Peyer's patch (tissue), 4 donors: Measurements from ENCODE around the gene DOCK1. TPM values are rescaled to one million over a fixed set of nuclear protein-coding genes. Genes with fewer than 3 reads are reported as not detected.

Experiments
- DNase-seq, 3 donors: peaks; one replicate each; pipeline ENCODE4 v3.0.0-alpha.2; 2017 to 2019
- H3K27ac ChIP-seq, 4 donors: fragments of 200-600 bp; sonication (generic); one replicate each; pipeline ENCODE4 v1.5.1; 2016 to 2019
- H3K27me3 ChIP-seq, 2 donors: fragments of 200-600 bp; sonication (generic); one replicate each; pipeline ENCODE4 v1.5.1; 2019
- H3K36me3 ChIP-seq, 3 donors: fragments of 200-600 bp; sonication (generic); one replicate each; pipeline ENCODE4 v1.5.1; 2016 to 2019
- H3K4me1 ChIP-seq, 4 donors: fragments of 200-600 bp; sonication (generic); one replicate each; pipeline ENCODE4 v1.5.1; 2016 to 2019
- H3K4me3 ChIP-seq, 4 donors: fragments of 200-600 bp; sonication (generic); 1 replicate in 3 of 4; 2 replicates in 1 of 4; pipeline ENCODE4 v1.5.1; 2016 to 2019; ENCODE audit warnings: mild to moderate bottlenecking in 1 of 4
- H3K9me3 ChIP-seq, 4 donors: fragments of 200-600 bp; sonication (generic); one replicate each; pipeline ENCODE4 v1.5.1; 2016 to 2019; ENCODE audit warnings: mild to moderate bottlenecking in 1 of 4
- CTCF ChIP-seq, 6 experiments: fragments of 450-650 bp in 4 of 6; fragments of 200-600 bp in 2 of 6; sonication (generic) in 1 of 6; IDR thresholded peaks; one replicate each; pipeline ENCODE4 v1.5.1; 2017 to 2019; ENCODE audit warnings: antibody characterized with exemption in 6 of 6, mild to moderate bottlenecking in 3 of 6, moderate library complexity in 1 of 6
- POLR2A ChIP-seq, 2 donors: fragments of 450-650 bp; IDR thresholded peaks; one replicate each; pipeline ENCODE4 v1.5.1; 2017; ENCODE audit warnings: antibody characterized with exemption in 2 of 2, mild to moderate bottlenecking in 2 of 2, moderate library complexity in 2 of 2
- total RNA-seq, 4 donors: library from RNA; depleted of rRNA; stranded (reverse); fragments of >200 nt; gene quantifications; one replicate each; pipeline ENCODE4 v1.1.0, GENCODE V29; 2016

DOCK1 gene
- total RNA-seq, 4 donors from 2014 or later, result 42.0 to 117 (median 92.2) TPM

- Histone ChIP-seq H3K4me1 (no peaks in the 10 kb centered on the region), H3K27me3 (no peaks in the 10 kb centered on the region), H3K36me3 (peaks cover 0 to 52% (median 0%) of the 10 kb centered on the region in 3 donors), H3K9me3 (no peaks in the 10 kb centered on the region), H3K4me3 (no peak overlapping the region), H3K27ac (no peak overlapping the region)
- no peak for DNase-seq
- TF ChIP-seq CTCF (IDR thresholded peaks at IDR 0.05) (no peak), POLR2A (IDR thresholded peaks at IDR 0.05) (no peak)
Observed at GRCh38 chr10:126993208-126993607, 88.0 kb downstream of the DOCK1 start.

- H3K4me3 ChIP-seq, result no peak overlapping the region
- TF ChIP-seq POLR2A (IDR thresholded peaks at IDR 0.05) (no peak), CTCF (IDR thresholded peaks at IDR 0.05) (no peak)
- H3K9me3 ChIP-seq, result no peaks in the 10 kb centered on the region
- H3K27me3 ChIP-seq, result no peaks in the 10 kb centered on the region
- DNase-seq, result no peak
- no peak overlapping the region for H3K27ac ChIP-seq
- no peaks in the 10 kb centered on the region for H3K4me1 ChIP-seq
- peaks cover 0 to 62% (median 0%) of the 10 kb centered on the region in 3 donors for H3K36me3 ChIP-seq
Observed at GRCh38 chr10:126997801-126998590, 92.8 kb downstream of the DOCK1 start.

GRCh38 chr10:127000598-127000997, 95.4 kb downstream of the DOCK1 start:
- no peaks in the 10 kb centered on the region for H3K9me3 ChIP-seq
- no peaks in the 10 kb centered on the region for H3K4me1 ChIP-seq
- H3K27ac ChIP-seq, result no peak overlapping the region
- H3K36me3 ChIP-seq, result peaks cover 0 to 53% (median 0%) of the 10 kb centered on the region in 3 donors
- no peak overlapping the region for H3K4me3 ChIP-seq
- H3K27me3 ChIP-seq, result no peaks in the 10 kb centered on the region
- no peak for DNase-seq
- TF ChIP-seq POLR2A (IDR thresholded peaks at IDR 0.05) (no peak), CTCF (IDR thresholded peaks at IDR 0.05) (no peak)

- no peaks in the 10 kb centered on the region for H3K27me3 ChIP-seq
- peaks cover 0 to 57% (median 0%) of the 10 kb centered on the region in 3 donors for H3K36me3 ChIP-seq
- H3K27ac ChIP-seq, result no peak overlapping the region
- H3K4me3 ChIP-seq, result no peak overlapping the region
- no peaks in the 10 kb centered on the region for H3K4me1 ChIP-seq
- no peak for DNase-seq
- TF ChIP-seq POLR2A (IDR thresholded peaks at IDR 0.05), result no peak
- TF ChIP-seq CTCF (IDR thresholded peaks at IDR 0.05), result no peak
- H3K9me3 ChIP-seq, result no peaks in the 10 kb centered on the region
Observed at GRCh38 chr10:127003032-127003685, 97.9 kb downstream of the DOCK1 start.

GRCh38 chr10:127006453-127006852, 101.2 kb downstream of the DOCK1 start:
- H3K36me3 ChIP-seq, result peaks cover 0 to 41% (median 0%) of the 10 kb centered on the region in 3 donors
- no peaks in the 10 kb centered on the region for H3K27me3 ChIP-seq
- H3K4me1 ChIP-seq, result no peaks in the 10 kb centered on the region
- no peak overlapping the region for H3K4me3 ChIP-seq
- no peaks in the 10 kb centered on the region for H3K9me3 ChIP-seq
- H3K27ac ChIP-seq, result no peak overlapping the region
- TF ChIP-seq POLR2A (IDR thresholded peaks at IDR 0.05) (no peak), CTCF (IDR thresholded peaks at IDR 0.05) (no peak)
- no peak for DNase-seq
